Mesendoderm (in vitro differentiated cells): ENCODE results near the gene CTNNA3.
A peak's percentile ranks its signal among the peaks of the same experiment; 100 is the strongest.

Experiments used
- DNase-seq: peaks from one replicate; pipeline ENCODE4 v3.0.0; 2013
- H2AK5ac ChIP-seq: 2 replicates; pipeline ENCODE4 v1.6.1; 2013; ENCODE audit warnings: low read length, inconsistent platforms
- H2BK120ac ChIP-seq: 2 replicates; pipeline ENCODE4 v1.6.1; 2013; ENCODE audit warnings: low read depth, mild to moderate bottlenecking, low read length, moderate library complexity, mixed read lengths
- H2BK15ac ChIP-seq: replicated peaks from 2 replicates; pipeline ENCODE4 v1.6.1; 2013; ENCODE audit warnings: low read depth, mild to moderate bottlenecking, moderate library complexity
- H2BK5ac ChIP-seq: 2 replicates; pipeline ENCODE4 v1.6.1; 2013; ENCODE audit warnings: low read length, inconsistent platforms
- H3K18ac ChIP-seq: 2 replicates; pipeline ENCODE4 v1.6.1; 2013; ENCODE audit warnings: mild to moderate bottlenecking, low read length, mixed read lengths
- H3K23ac ChIP-seq: one replicate; pipeline ENCODE4 v1.6.1; 2013; ENCODE audit warnings: low read length
- H3K27ac ChIP-seq: 2 replicates; pipeline ENCODE4 v1.5.1; 2013; ENCODE audit warnings: low read depth, mild to moderate bottlenecking, inconsistent platforms, low read length, moderate library complexity
- H3K27me3 ChIP-seq: 2 replicates; pipeline ENCODE4 v1.6.1; 2013; ENCODE audit warnings: low read length, control low read depth, mild to moderate bottlenecking, inconsistent platforms; ENCODE audit not compliant: insufficient read depth, poor library complexity
- H3K36me3 ChIP-seq: 2 replicates; pipeline ENCODE4 v1.6.1; 2013; ENCODE audit warnings: low read length, inconsistent platforms; ENCODE audit not compliant: control insufficient read depth, insufficient read depth
- H3K4ac ChIP-seq: one replicate; pipeline ENCODE4 v1.6.1; 2013; ENCODE audit warnings: low read depth, mild to moderate bottlenecking, low read length, moderate library complexity
- H3K4me1 ChIP-seq: 2 replicates; pipeline ENCODE4 v1.6.1; 2013; ENCODE audit warnings: low read depth, low read length, inconsistent platforms; ENCODE audit not compliant: control insufficient read depth
- H3K4me2 ChIP-seq: 2 replicates; pipeline ENCODE4 v1.6.1; 2013; ENCODE audit warnings: low read length
- H3K4me3 ChIP-seq: 2 replicates; pipeline ENCODE4 v1.5.1; 2013; ENCODE audit warnings: mild to moderate bottlenecking, low read length
- H3K56ac ChIP-seq: one replicate; pipeline ENCODE4 v1.6.1; 2013; ENCODE audit warnings: low read length
- H3K79me1 ChIP-seq: 2 replicates; pipeline ENCODE4 v1.6.1; 2013; ENCODE audit warnings: low read length, inconsistent platforms
- H3K79me2 ChIP-seq: 2 replicates; pipeline ENCODE4 v1.6.1; 2013; ENCODE audit warnings: mild to moderate bottlenecking, low read length; ENCODE audit not compliant: control insufficient read depth, insufficient read depth
- H3K9ac ChIP-seq: 2 replicates; pipeline ENCODE4 v1.6.1; 2013; ENCODE audit warnings: low read length, inconsistent platforms
- H4K5ac ChIP-seq: one replicate; pipeline ENCODE4 v1.6.1; 2013; ENCODE audit warnings: low read length
- H4K8ac ChIP-seq: one replicate; pipeline ENCODE4 v1.6.1; 2013; ENCODE audit warnings: low read depth, mild to moderate bottlenecking, control low read depth, low read length, moderate library complexity
- WGBS: extraction: QIAGEN DNeasy Blood & Tissue Kit; methylation state at CpG from one replicate; pipeline ENCODE4 v1.1.7; 2013; ENCODE audit warnings: low lambda C conversion rate, missing lambda C conversion rate; ENCODE audit not compliant: insufficient coverage; ENCODE audit errors: extremely low coverage; 5-methylcytosine and 5-hydroxymethylcytosine counted together

Gene CTNNA3

DNA sequence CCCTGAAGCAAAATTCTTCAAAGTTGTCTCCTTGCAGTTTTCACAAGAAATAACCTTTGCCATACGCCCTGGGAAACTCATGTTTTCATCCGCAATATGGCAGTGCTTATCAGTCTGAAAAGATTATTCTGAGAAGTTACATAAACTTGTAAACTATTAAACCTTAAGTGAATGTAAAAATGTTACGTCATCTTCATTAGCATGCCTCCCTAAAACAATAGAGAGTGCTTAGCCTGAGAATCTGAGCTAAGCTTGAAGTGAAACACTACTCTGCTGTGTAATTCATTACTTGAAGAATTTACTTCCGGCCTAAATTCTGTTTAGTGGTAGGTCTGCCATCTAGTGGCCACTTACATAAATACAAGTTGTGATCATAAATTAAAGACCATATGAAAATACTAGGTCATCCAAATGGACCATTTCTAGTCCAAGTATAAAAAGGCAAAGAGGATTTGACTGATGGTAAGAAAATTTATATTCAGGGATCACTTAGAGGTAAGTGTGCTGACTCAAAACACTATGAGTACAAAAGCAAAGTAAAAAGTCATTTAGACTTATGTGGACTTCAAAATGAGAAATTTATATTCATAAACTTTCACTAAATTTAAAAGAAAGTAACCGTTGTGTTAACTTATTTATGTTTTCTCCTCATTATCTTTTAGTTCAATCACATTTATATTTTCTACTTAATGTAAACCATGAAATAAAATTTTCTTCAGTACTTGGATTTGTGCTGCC is 1515.2 kb downstream of the CTNNA3 start:
- Histone ChIP-seq H3K56ac (no peak overlapping the region), H2BK120ac (no peak overlapping the region), H4K8ac (no peak overlapping the region), H3K27me3 (no peaks in the 10 kb centered on the region), H3K18ac (no peak overlapping the region), H3K9ac (no peak overlapping the region), H3K79me2 (no peaks in the 10 kb centered on the region), H2BK15ac (no peak overlapping the region), H2BK5ac (no peak overlapping the region), H3K4me2 (no peak overlapping the region), H2AK5ac (no peak overlapping the region), H3K4me3 (no peak overlapping the region), H4K5ac (no peak overlapping the region), H3K4me1 (no peaks in the 10 kb centered on the region), H3K27ac (no peak overlapping the region), H3K4ac (no peak overlapping the region), H3K23ac (no peak overlapping the region), H3K79me1 (no peaks in the 10 kb centered on the region), H3K36me3 (no peaks in the 10 kb centered on the region)
- no CpG with 5 or more reads among the region's 5 CpGs for whole genome bisulfite sequencing
- DNase-seq: peak; percentile 77

DNA sequence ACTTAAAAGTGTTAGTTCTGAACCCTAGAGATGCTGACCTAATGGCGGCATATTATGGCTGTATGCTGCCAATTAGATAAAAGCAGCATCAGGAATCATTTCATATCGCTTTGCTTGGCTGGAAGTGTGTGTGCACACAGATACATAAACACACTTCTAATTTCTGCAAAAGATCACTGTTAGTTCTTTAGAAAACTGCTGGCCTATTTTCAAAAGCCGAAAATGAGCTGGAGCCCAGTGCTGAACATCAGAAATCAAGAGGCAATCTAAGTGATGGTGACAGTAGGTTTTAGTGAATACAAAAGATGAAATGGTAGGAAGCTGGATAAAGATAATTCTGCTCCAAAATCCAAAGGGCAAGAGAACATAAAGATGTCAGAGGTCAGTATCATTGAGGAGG is 1516.0 kb downstream of the CTNNA3 start:
- Histone ChIP-seq H3K4me3 (no peak overlapping the region), H3K79me1 (no peaks in the 10 kb centered on the region), H3K4me2 (no peak overlapping the region), H3K56ac (no peak overlapping the region), H3K79me2 (no peaks in the 10 kb centered on the region), H2BK5ac (no peak overlapping the region), H4K8ac (no peak overlapping the region), H2BK15ac (no peak overlapping the region), H2AK5ac (no peak overlapping the region), H3K9ac (no peak overlapping the region), H3K4me1 (no peaks in the 10 kb centered on the region), H3K36me3 (no peaks in the 10 kb centered on the region), H2BK120ac (no peak overlapping the region), H3K27ac (no peak overlapping the region), H4K5ac (peak overlapping the region; percentile 33), H3K27me3 (no peaks in the 10 kb centered on the region), H3K18ac (peak overlapping the region; percentile 39), H3K4ac (no peak overlapping the region), H3K23ac (no peak overlapping the region)
- DNase-seq: no peak
- WGBS: no CpG with 5 or more reads among the region's 3 CpGs

DNA sequence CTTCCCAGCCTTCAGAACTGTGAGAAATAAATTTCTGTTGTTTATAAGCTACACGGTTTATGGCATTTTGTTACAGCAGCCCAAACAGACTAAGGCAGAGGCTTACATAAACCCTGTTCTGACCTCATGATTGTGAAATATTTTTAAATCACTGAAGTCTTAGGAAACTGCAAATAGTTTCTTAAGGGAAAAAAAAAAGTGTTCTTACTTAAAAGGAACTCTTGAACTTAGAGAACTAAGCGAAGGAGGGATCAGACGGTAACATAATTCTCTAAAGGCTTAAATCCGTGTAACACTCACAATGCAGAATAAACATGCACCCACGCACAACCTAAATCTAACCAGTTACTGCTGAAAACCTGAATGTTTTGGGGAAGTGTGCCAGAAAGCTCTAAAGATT is 1519.2 kb downstream of the CTNNA3 start:
- H3K56ac ChIP-seq: no peak overlapping the region
- no peaks in the 10 kb centered on the region for H3K79me2 ChIP-seq

DNA sequence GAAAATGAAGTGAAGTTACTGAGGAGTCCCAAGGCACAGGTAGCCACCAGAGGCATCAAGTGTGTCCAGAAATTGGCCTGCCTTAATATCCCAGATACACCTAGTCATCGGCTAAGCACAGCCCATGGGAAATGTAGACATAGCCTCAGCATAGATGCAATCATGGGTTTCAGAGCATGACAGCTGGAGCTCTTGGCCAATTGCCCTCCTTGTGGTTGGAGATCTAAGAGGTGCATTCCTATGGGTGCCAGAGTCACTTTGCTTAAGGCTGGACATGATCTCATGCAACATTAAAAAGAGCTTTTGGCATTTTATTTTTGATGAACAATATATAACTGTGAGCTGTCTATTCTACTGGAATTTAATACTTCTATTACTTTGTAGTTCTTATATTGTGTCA is 1528.2 kb downstream of the CTNNA3 start:
- H2BK15ac ChIP-seq: no peak overlapping the region
- DNase-seq: no peak
- H3K9ac ChIP-seq: no peak overlapping the region
- no peaks in the 10 kb centered on the region for H3K4me1 ChIP-seq
- H3K56ac ChIP-seq: no peak overlapping the region
- no peak overlapping the region for H3K27ac ChIP-seq
- H3K4me2 ChIP-seq: no peak overlapping the region
- no peak overlapping the region for H2BK120ac ChIP-seq
- H3K4ac ChIP-seq: no peak overlapping the region
- H3K79me2 ChIP-seq: no peaks in the 10 kb centered on the region
- WGBS: no CpG with 5 or more reads among the region's 1 CpG
- H3K4me3 ChIP-seq: no peak overlapping the region
- no peaks in the 10 kb centered on the region for H3K27me3 ChIP-seq
- H3K79me1 ChIP-seq: no peaks in the 10 kb centered on the region
- no peaks in the 10 kb centered on the region for H3K36me3 ChIP-seq
- H2BK5ac ChIP-seq: no peak overlapping the region
- no peak overlapping the region for H3K18ac ChIP-seq
- no peak overlapping the region for H3K23ac ChIP-seq
- H4K5ac ChIP-seq: no peak overlapping the region
- H4K8ac ChIP-seq: no peak overlapping the region
- H2AK5ac ChIP-seq: no peak overlapping the region

More for the DNA sequence above, 1519.2 kb downstream of the CTNNA3 start:
- H3K18ac ChIP-seq: no peak overlapping the region
- H3K4me1 ChIP-seq: no peaks in the 10 kb centered on the region
- H2AK5ac ChIP-seq: no peak overlapping the region
- H3K4me2 ChIP-seq: no peak overlapping the region
- no peaks in the 10 kb centered on the region for H3K79me1 ChIP-seq
- no peak overlapping the region for H3K23ac ChIP-seq
- H3K36me3 ChIP-seq: no peaks in the 10 kb centered on the region
- no peaks in the 10 kb centered on the region for H3K27me3 ChIP-seq
- no peak overlapping the region for H2BK5ac ChIP-seq
- no peak overlapping the region for H2BK15ac ChIP-seq
- H2BK120ac ChIP-seq: no peak overlapping the region
- no peak overlapping the region for H3K27ac ChIP-seq
- no peak overlapping the region for H3K9ac ChIP-seq
- no peak overlapping the region for H3K4me3 ChIP-seq
- DNase-seq: no peak
- WGBS: no CpG with 5 or more reads among the region's 5 CpGs
- no peak overlapping the region for H3K4ac ChIP-seq
- no peak overlapping the region for H4K5ac ChIP-seq
- H4K8ac ChIP-seq: no peak overlapping the region

- peak; percentile 8 for DNase-seq
- Histone ChIP-seq H3K9ac (no peak overlapping the region), H3K36me3 (no peaks in the 10 kb centered on the region), H2BK15ac (no peak overlapping the region), H3K18ac (no peak overlapping the region), H3K23ac (no peak overlapping the region), H3K27ac (no peak overlapping the region), H3K79me1 (no peaks in the 10 kb centered on the region), H3K4me3 (no peak overlapping the region), H2AK5ac (no peak overlapping the region), H3K56ac (no peak overlapping the region), H3K79me2 (no peaks in the 10 kb centered on the region), H2BK120ac (no peak overlapping the region), H4K5ac (no peak overlapping the region), H3K4me2 (no peak overlapping the region), H2BK5ac (no peak overlapping the region), H3K4me1 (no peaks in the 10 kb centered on the region), H4K8ac (no peak overlapping the region), H3K4ac (no peak overlapping the region), H3K27me3 (no peaks in the 10 kb centered on the region)
- WGBS: no CpG with 5 or more reads among the region's 5 CpGs
Measured at GRCh38 chr10:66162560-66163143, 1533.3 kb downstream of the CTNNA3 start.

DNA sequence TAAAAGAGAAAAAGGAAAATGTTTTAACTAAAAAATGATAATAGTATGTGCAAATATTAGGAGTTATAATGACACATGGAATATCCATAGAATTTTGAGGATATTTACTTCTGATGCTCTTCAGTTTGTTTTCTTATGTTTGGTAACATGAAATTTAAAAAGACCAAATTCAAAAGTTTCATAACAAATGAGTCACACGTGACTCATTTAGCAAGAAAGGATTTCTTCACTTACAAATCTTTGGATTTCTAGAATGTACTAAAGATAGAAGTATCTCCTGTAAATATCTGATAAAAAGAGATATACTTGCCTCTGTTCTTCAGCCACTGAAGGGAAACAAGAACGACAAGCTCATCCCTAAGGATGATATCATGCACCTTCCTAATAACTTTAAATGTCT is 1544.6 kb downstream of the CTNNA3 start:
- Histone ChIP-seq H3K4me1 (no peaks in the 10 kb centered on the region), H3K79me1 (no peaks in the 10 kb centered on the region), H3K18ac (no peak overlapping the region), H3K56ac (no peak overlapping the region), H3K4me3 (no peak overlapping the region), H3K23ac (no peak overlapping the region), H2AK5ac (no peak overlapping the region), H3K79me2 (no peaks in the 10 kb centered on the region), H4K8ac (no peak overlapping the region), H2BK120ac (no peak overlapping the region), H3K27ac (no peak overlapping the region), H3K9ac (no peak overlapping the region), H3K4ac (no peak overlapping the region), H4K5ac (no peak overlapping the region), H3K4me2 (no peak overlapping the region), H2BK15ac (no peak overlapping the region), H2BK5ac (no peak overlapping the region), H3K36me3 (no peaks in the 10 kb centered on the region), H3K27me3 (no peaks in the 10 kb centered on the region)
- no CpG with 5 or more reads among the region's 2 CpGs for WGBS
- DNase-seq: no peak
